ENCODE results near the gene AQP12B. TPM values are rescaled to one million over a fixed set of nuclear protein-coding genes. Genes with fewer than 3 reads are reported as not detected.

Gene AQP12B
- total RNA-seq = not detected in 2 replicates

GRCh38 chr2:240682431-240683224 lies at the start of gene AQP12B:
AQP12B (minus strand) TSS chr2:240682885; CDS start chr2:240682837, 48 bp downstream.

GRCh38 chr2:240691631-240692420 lies 9.1 kb upstream of the AQP12B start, which contains the start of gene AQP12A:
AQP12A (plus strand) TSS chr2:240691866; CDS start chr2:240691914, 48 bp downstream.

Other genes starting within 250 kb of the AQP12B start
- 102 and 232 TPM in 2 replicates for gene GPC1, start 247.2 kb downstream of the AQP12B start, total RNA-seq
- 4.2 and 11.5 TPM in 2 replicates for gene ANKMY1, start 124.9 kb downstream of the AQP12B start, total RNA-seq
- gene DUSP28, start 122.5 kb downstream of the AQP12B start, total RNA-seq = 2.3 and 2.7 TPM in 2 replicates
- gene RNPEPL1, start 114.4 kb downstream of the AQP12B start, total RNA-seq = 11.0 and 48.7 TPM in 2 replicates
- gene CAPN10, start 96.2 kb downstream of the AQP12B start, total RNA-seq = 25.8 and 29.3 TPM in 2 replicates
- gene GPR35, start 57.4 kb downstream of the AQP12B start, total RNA-seq = 0.30 and 1.3 TPM in 2 replicates
- gene AQP12A, start 9.0 kb upstream of the AQP12B start, total RNA-seq = not detected in 2 replicates
- under 0.01 and 0.14 TPM in 2 replicates for gene KIF1A, start 137.3 kb upstream of the AQP12B start, total RNA-seq
- gene AGXT, start 185.9 kb upstream of the AQP12B start, total RNA-seq = not detected in 2 replicates
- gene MAB21L4, start 213.3 kb upstream of the AQP12B start, total RNA-seq = not detected in 2 replicates
- gene CROCC2, start 223.5 kb upstream of the AQP12B start, total RNA-seq = not detected in 2 replicates